ENCODE measurements around the gene CNGB1.

- TF ChIP-seq TAF1 (IDR thresholded peaks at IDR 0.05; ENCODE audit: low read depth) (no peak), RAD21 (IDR thresholded peaks at IDR 0.05; ENCODE audit: low read depth) (no peak), CEBPB (IDR thresholded peaks at IDR 0.05) (no peak), EP300 (IDR thresholded peaks at IDR 0.05; ENCODE audit: borderline replicate concordance) (no peak), FOXM1 (IDR thresholded peaks at IDR 0.05; ENCODE audit: borderline replicate concordance, low read depth) (no peak), EGR1 (IDR thresholded peaks at IDR 0.05) (no peak), ZBTB7A (IDR thresholded peaks at IDR 0.05; ENCODE audit: low read depth) (no peak), YY1 (IDR thresholded peaks at IDR 0.05; ENCODE audit: low read depth) (no peak), USF1 (IDR thresholded peaks at IDR 0.05) (no peak), TCF12 (IDR thresholded peaks at IDR 0.05; ENCODE audit: low read depth) (no peak), REST (IDR thresholded peaks at IDR 0.05; ENCODE audit: low read depth) (no peak), CREB1 (IDR thresholded peaks at IDR 0.05; ENCODE audit: low read depth) (no peak), NFIC (IDR thresholded peaks at IDR 0.05) (no peak), MAX (IDR thresholded peaks at IDR 0.05) (no peak)
Observed at GRCh38 chr16:57923841-57924240, 47.1 kb downstream of the CNGB1 start.
